ENCODE measurements around the gene CDH16. TPM values are rescaled to one million over a fixed set of nuclear protein-coding genes. Genes with fewer than 3 reads are reported as not detected.

CDH16 gene
- total and polyA plus RNA-seq, 2 of the 13 experiments (the other 11 are each of a cell fraction or from before 2014, with no cell fraction given) = 2.7 to 3.9 TPM

DNA sequence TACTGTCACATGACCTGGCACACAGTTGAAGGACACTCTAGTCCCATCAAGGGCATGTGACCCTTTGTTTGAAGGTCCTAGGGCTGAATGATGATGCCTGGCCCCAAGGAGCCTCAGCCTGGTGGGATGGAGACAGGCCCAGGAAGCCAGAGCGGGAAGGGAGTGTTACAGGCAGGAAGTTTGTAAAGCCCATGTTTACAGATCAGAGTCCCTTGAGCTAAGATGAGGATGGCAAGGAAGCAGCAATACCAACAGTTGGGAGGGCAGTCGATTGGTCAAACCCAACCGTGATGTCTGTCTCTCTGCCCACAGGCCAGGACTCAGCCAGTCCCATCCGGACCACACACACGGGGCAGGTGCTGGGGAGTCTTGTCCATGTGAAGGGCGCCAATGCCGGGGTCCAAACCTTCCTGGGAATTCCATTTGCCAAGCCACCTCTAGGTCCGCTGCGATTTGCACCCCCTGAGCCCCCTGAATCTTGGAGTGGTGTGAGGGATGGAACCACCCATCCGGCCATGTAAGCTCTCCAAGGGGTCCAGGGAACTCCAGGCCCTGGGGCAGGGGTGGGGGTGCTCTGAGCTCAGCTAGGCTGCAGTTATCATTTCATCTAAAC lies 19.1 kb upstream of the CDH16 start:
- H4K20me1 ChIP-seq (ENCODE audit: insufficient read depth, low read length) = no peaks in the 10 kb centered on the region; the same call in 1 of the 2 replicates
- in situ Hi-C loops (cut with HindIII; ENCODE audit: extremely low pct_ligation_motif_present, low pct_unique_long_range_greater_than_20kb) = loop anchor here (5.0 kb wide), 1 partner anchor 36 kb away; no protein-coding TSS in a partner anchor
- peak overlapping the region in 1 of 3 experiments; percentile 0; a peak in 1 of 6 replicates for H3K4me3 ChIP-seq (replicated peaks in 1 of 3; ENCODE audit: insufficient read depth in 1 of 3, low read depth in 2 of 3, low read length in 3 of 3)
- ATAC-seq (no peak), DNase-seq (ENCODE audit: low spot score) (no peak), FAIRE-seq (peak; percentile 28)
- H3K27me3 ChIP-seq (ENCODE audit: control insufficient read depth in 1 of 2, insufficient read depth in 2 of 2, low read length in 2 of 2) = no peaks in the 10 kb centered on the region; a peak in 1 of 5 replicates
- no peak overlapping the region for H3K27ac ChIP-seq (ENCODE audit: extremely low read length, insufficient read depth, low read length)
- peaks cover 40% of the 10 kb centered on the region for H3K4me1 ChIP-seq (ENCODE audit: insufficient read depth, low read length)
- 84% methylated on average over 9 of the region's 10 CpGs for WGBS (ENCODE audit: low lambda C conversion rate)
- intact Hi-C loops (cut with micrococcal nuclease; ENCODE audit: unreplicated experiment) = loop anchor here (1.0 kb wide), 1 partner anchor 9 kb away; no protein-coding TSS in a partner anchor
- no peak overlapping the region for H2AFZ ChIP-seq (ENCODE audit: low read length)
- no peak overlapping the region for H3K9ac ChIP-seq (ENCODE audit: insufficient read depth, low read depth, low read length)
- no TSS peak for BruUV-seq (replicated peaks)
- H3K9me3 ChIP-seq (ENCODE audit: low read length) = no peaks in the 10 kb centered on the region
- H3K79me2 ChIP-seq (ENCODE audit: insufficient read depth, low read length) = peaks cover 33% of the 10 kb centered on the region
- ChIA-PET CTCF (ENCODE audit: low intra/inter-chr PET ratio, low total read pairs) (no interaction called here), POLR2A (interaction anchor here (0.6 to 2.2 kb wide), 3 partner anchors 18 to 175 kb away, joined by 5 to 9 read pairs (median 6); partner anchors contain the start of gene CDH16)
- H3K4me2 ChIP-seq (ENCODE audit: low read depth, low read length) = peak overlapping the region; percentile 46
- H3K36me3 ChIP-seq (replicated peaks in 1 of 2; ENCODE audit: control insufficient read depth in 1 of 2, insufficient read depth in 2 of 2, low read length in 2 of 2) = peaks cover 32 to 49% of the 10 kb centered on the region in 2 experiments
- TF ChIP-seq FOSL2 (CRISPR knock-in tag; IDR thresholded peaks at IDR 0.05) = peak; percentile 16; the same call in 1 of the 2 replicates
- no peak for TF ChIP-seq THAP9 (CRISPR knock-in tag; IDR thresholded peaks at IDR 0.05; ENCODE audit: borderline replicate concordance)
- TF ChIP-seq, protein P1, sequence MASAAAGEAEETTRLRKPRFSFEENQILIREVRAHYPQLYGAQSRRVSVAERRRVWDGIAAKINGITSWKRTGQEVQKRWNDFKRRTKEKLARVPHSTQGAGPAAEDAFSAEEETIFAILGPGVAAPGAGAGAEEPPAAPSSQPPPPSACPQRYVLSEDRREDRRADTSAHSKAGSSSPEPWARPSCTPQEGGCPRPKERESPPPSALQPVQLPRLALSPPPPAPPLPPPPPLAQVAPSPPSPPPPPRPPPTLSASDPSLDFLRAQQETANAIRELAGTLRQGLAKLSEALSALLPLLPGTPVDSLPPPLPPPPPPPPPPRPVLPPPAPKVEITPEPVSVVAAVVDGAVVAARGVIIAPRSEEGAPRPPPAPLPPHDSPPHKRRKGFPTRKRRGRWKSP (CRISPR knock-in tag; IDR thresholded peaks at IDR 0.05) = no peak
- TF ChIP-seq ZSCAN25 (CRISPR knock-in tag; IDR thresholded peaks at IDR 0.05) = no peak
- TF ChIP-seq RFX5 (IDR thresholded peaks at IDR 0.05; ENCODE audit: low read depth, low read length) = no peak
- no peak for TF ChIP-seq ZNF589 (CRISPR knock-in tag; conservative IDR thresholded peaks at IDR 0.05)
- no peak for TF ChIP-seq MIXL1 (CRISPR knock-in tag; IDR thresholded peaks at IDR 0.05)
- 0 out of 2 replicates have a peak, but pooled peaks have one; percentile 39 for TF ChIP-seq ZNF83 (CRISPR knock-in tag; IDR thresholded peaks at IDR 0.05; ENCODE audit: borderline replicate concordance)
- TF ChIP-seq, protein P2, sequence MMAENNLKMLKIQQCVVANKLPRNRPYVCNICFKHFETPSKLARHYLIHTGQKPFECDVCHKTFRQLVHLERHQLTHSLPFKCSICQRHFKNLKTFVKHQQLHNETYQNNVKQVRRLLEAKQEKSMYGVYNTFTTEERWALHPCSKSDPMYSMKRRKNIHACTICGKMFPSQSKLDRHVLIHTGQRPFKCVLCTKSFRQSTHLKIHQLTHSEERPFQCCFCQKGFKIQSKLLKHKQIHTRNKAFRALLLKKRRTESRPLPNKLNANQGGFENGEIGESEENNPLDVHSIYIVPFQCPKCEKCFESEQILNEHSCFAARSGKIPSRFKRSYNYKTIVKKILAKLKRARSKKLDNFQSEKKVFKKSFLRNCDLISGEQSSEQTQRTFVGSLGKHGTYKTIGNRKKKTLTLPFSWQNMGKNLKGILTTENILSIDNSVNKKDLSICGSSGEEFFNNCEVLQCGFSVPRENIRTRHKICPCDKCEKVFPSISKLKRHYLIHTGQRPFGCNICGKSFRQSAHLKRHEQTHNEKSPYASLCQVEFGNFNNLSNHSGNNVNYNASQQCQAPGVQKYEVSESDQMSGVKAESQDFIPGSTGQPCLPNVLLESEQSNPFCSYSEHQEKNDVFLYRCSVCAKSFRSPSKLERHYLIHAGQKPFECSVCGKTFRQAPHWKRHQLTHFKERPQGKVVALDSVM (CRISPR knock-in tag; IDR thresholded peaks at IDR 0.05) = no peak
- no peak for TF ChIP-seq ZNF678 (CRISPR knock-in tag; IDR thresholded peaks at IDR 0.05)
- TF ChIP-seq, protein P3, sequence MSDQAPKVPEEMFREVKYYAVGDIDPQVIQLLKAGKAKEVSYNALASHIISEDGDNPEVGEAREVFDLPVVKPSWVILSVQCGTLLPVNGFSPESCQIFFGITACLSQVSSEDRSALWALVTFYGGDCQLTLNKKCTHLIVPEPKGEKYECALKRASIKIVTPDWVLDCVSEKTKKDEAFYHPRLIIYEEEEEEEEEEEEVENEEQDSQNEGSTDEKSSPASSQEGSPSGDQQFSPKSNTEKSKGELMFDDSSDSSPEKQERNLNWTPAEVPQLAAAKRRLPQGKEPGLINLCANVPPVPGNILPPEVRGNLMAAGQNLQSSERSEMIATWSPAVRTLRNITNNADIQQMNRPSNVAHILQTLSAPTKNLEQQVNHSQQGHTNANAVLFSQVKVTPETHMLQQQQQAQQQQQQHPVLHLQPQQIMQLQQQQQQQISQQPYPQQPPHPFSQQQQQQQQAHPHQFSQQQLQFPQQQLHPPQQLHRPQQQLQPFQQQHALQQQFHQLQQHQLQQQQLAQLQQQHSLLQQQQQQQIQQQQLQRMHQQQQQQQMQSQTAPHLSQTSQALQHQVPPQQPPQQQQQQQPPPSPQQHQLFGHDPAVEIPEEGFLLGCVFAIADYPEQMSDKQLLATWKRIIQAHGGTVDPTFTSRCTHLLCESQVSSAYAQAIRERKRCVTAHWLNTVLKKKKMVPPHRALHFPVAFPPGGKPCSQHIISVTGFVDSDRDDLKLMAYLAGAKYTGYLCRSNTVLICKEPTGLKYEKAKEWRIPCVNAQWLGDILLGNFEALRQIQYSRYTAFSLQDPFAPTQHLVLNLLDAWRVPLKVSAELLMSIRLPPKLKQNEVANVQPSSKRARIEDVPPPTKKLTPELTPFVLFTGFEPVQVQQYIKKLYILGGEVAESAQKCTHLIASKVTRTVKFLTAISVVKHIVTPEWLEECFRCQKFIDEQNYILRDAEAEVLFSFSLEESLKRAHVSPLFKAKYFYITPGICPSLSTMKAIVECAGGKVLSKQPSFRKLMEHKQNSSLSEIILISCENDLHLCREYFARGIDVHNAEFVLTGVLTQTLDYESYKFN (CRISPR knock-in tag; conservative IDR thresholded peaks at IDR 0.05) = peak; percentile 70
- no peak for TF ChIP-seq NFE2L1 (CRISPR knock-in tag; IDR thresholded peaks at IDR 0.05; ENCODE audit: borderline replicate concordance)

Measured in HepG2 (cell line).